Ascending aorta (tissue), 2 donors: ENCODE measurements around the gene ROPN1B. TPM values are rescaled to one million over a fixed set of nuclear protein-coding genes. Genes with fewer than 3 reads are reported as not detected.

ENCODE experiments used
- DNase-seq, 2 donors: peaks; one replicate each; pipeline ENCODE4 v3.0.0-alpha.2; 2019; ENCODE audit warnings: low spot score in 2 of 2
- H3K27ac ChIP-seq, 2 donors: fragments of 200-600 bp; sonication (generic); one replicate each; pipeline ENCODE4 v1.5.1; 2016 to 2017; ENCODE audit warnings: mild to moderate bottlenecking in 1 of 2
- H3K27me3 ChIP-seq: fragments of 200-600 bp; sonication (generic); one replicate; pipeline ENCODE4 v1.5.1; 2017
- H3K36me3 ChIP-seq, 2 donors: fragments of 200-600 bp; sonication (generic); one replicate each; pipeline ENCODE4 v1.5.1; 2016
- H3K4me1 ChIP-seq, 2 donors: fragments of 200-600 bp; sonication (generic); one replicate each; pipeline ENCODE4 v1.5.1; 2016 to 2017; ENCODE audit warnings: mild to moderate bottlenecking in 1 of 2
- H3K4me3 ChIP-seq, 2 donors: fragments of 200-600 bp; sonication (generic); one replicate each; pipeline ENCODE4 v1.5.1; 2016 to 2017; ENCODE audit warnings: mild to moderate bottlenecking in 1 of 2
- H3K9me3 ChIP-seq, 2 donors: fragments of 200-600 bp; sonication (generic); one replicate each; pipeline ENCODE4 v1.5.1; 2016
- intact Hi-C: fragments of 100-400 bp; cut with DNase I; formaldehyde crosslinking; loops from one replicate; pipeline ENCODE4 v1.15.1; 2023
- total RNA-seq: library from RNA; depleted of rRNA; stranded (reverse); fragments of >200 nt; gene quantifications from one replicate; pipeline ENCODE4 v1.1.0, GENCODE V29; 2016
- TF ChIP-seq, protein P1 (sequence below), 3 experiments: fragments of 200-600 bp in 2 of 3; fragments of 450-650 bp in 1 of 3; sonication (generic) in 2 of 3; IDR thresholded peaks; one replicate each; pipeline ENCODE4 v1.5.1; 2016 to 2019; ENCODE audit warnings: antibody characterized with exemption in 3 of 3, mild to moderate bottlenecking in 1 of 3, moderate library complexity in 1 of 3

ROPN1B gene
- total RNA-seq, 1 donor from 2014 or later, result not detected

DNA sequence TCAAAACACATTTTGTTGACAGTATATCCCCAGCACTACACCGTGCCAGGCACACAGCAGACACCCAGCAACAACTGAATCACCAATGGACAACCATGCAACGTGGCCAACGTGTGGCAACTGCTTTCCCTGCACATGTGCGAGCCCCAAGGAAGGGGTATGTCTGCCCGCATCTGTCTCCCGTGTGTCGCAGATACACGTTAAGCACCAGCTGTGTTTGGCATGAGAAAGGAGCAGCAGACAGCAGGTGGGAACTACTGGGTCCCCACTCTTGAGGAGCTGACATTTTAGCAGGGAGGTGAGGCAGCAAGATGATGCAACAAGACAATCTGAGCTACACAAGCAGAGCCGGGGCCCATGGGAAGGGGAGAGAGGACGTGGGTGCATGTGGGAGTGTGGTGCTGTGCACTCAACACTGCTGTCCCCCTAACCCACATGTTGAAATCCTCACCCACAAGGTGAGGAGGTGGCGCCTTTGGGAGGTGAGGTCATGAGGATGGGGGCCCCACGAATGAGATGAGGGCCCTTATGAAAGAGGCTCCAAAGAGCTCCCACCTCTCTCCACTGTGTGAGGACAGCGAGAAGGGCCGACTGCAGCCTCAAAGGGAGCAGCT is 56.2 kb downstream of the ROPN1B start:
- Histone ChIP-seq H3K9me3 (peaks cover 0 to 9% of the 10 kb centered on the region in 2 donors), H3K36me3 (peaks cover 28 to 74% of the 10 kb centered on the region in 2 donors), H3K27ac (no peak overlapping the region), H3K27me3 (no peaks in the 10 kb centered on the region), H3K4me1 (no peaks in the 10 kb centered on the region), H3K4me3 (no peak overlapping the region)
- DNase-seq, result no peak
- TF ChIP-seq, protein P1, sequence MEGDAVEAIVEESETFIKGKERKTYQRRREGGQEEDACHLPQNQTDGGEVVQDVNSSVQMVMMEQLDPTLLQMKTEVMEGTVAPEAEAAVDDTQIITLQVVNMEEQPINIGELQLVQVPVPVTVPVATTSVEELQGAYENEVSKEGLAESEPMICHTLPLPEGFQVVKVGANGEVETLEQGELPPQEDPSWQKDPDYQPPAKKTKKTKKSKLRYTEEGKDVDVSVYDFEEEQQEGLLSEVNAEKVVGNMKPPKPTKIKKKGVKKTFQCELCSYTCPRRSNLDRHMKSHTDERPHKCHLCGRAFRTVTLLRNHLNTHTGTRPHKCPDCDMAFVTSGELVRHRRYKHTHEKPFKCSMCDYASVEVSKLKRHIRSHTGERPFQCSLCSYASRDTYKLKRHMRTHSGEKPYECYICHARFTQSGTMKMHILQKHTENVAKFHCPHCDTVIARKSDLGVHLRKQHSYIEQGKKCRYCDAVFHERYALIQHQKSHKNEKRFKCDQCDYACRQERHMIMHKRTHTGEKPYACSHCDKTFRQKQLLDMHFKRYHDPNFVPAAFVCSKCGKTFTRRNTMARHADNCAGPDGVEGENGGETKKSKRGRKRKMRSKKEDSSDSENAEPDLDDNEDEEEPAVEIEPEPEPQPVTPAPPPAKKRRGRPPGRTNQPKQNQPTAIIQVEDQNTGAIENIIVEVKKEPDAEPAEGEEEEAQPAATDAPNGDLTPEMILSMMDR (IDR thresholded peaks at IDR 0.05), result no peak
- intact Hi-C loops, result no loop called here

DNA sequence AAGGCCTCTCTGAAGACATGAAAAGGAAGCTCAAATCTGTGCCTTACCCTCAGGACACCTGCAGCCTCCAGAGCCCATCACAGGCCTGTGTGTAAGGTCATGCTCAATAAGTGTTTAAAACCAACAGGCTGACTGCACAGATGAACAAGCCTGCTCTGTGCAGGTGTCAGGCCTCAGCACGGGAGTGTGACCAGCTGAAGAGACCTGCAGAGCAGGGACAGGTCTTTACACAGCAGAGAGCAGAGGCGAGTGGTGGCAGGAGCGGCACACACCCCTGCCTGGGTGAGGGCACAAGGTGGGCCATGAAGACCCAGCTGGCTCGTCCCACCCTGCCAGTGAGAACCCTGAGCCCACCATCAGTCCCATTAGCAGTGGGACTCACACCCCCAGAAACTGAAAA is 56.9 kb downstream of the ROPN1B start:
- Histone ChIP-seq H3K4me3 (no peak overlapping the region), H3K4me1 (no peaks in the 10 kb centered on the region), H3K9me3 (peaks cover 0 to 9% of the 10 kb centered on the region in 2 donors), H3K27ac (no peak overlapping the region), H3K36me3 (peaks cover 28 to 74% of the 10 kb centered on the region in 2 donors), H3K27me3 (no peaks in the 10 kb centered on the region)
- intact Hi-C loops, result no loop called here
- TF ChIP-seq, protein P1 (IDR thresholded peaks at IDR 0.05), result no peak
- no peak for DNase-seq

DNA sequence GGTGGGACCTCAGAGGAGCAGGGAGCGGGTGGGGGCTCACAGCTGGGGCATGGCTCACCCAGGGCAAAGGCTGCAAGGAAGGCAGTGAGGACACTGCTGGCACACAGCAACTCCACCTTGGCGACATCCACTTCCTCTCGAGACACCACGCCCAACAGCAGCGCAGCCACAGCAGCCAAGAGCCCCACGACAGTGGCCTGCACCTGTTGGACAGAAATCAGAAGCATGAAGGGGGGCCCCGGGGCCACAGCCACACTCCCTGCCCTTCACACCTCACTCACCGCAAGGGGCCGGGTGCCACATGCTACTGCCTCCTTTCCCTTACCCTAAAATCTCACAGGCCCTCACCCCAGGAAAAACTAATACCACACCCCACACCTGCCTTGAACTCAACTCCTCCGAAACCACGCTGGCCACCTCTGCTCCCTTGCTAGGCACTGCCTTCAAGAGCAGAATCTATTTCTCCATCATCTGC is 57.3 kb downstream of the ROPN1B start:
- Histone ChIP-seq H3K9me3 (peaks cover 0 to 9% of the 10 kb centered on the region in 2 donors), H3K4me1 (no peaks in the 10 kb centered on the region), H3K36me3 (peaks cover 28 to 71% of the 10 kb centered on the region in 2 donors), H3K4me3 (no peak overlapping the region), H3K27me3 (no peaks in the 10 kb centered on the region), H3K27ac (no peak overlapping the region)
- intact Hi-C loops, result no loop called here
- peak in 1 of 2 donors; percentile 59 for DNase-seq
- TF ChIP-seq, protein P1 (IDR thresholded peaks at IDR 0.05), result no peak

DNA sequence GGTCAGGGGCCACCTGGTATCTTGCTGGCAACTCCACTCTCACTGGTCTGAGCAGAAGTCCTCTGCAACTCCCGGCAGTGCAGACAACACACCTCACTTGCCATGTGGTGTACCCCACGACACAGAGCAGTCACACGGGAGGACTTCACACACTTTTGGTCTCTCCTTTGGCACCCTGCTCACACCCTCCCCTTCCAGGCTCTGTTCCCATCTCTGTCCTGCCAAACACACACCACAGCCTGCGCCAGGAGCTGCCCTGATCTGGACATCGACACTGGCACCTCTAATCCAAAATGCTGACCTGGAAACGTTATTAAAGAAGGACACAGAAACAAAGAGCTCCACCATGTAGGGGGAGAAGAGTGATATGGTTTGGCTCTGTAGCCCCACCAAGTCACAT is 57.8 kb downstream of the ROPN1B start:
- Histone ChIP-seq H3K27ac (no peak overlapping the region), H3K9me3 (peaks cover 0 to 9% of the 10 kb centered on the region in 2 donors), H3K4me1 (no peaks in the 10 kb centered on the region), H3K36me3 (peaks cover 30 to 70% of the 10 kb centered on the region in 2 donors), H3K27me3 (no peaks in the 10 kb centered on the region), H3K4me3 (no peak overlapping the region)
- TF ChIP-seq, protein P1 (IDR thresholded peaks at IDR 0.05), result no peak
- intact Hi-C loops, result no loop called here
- DNase-seq, result no peak

DNA sequence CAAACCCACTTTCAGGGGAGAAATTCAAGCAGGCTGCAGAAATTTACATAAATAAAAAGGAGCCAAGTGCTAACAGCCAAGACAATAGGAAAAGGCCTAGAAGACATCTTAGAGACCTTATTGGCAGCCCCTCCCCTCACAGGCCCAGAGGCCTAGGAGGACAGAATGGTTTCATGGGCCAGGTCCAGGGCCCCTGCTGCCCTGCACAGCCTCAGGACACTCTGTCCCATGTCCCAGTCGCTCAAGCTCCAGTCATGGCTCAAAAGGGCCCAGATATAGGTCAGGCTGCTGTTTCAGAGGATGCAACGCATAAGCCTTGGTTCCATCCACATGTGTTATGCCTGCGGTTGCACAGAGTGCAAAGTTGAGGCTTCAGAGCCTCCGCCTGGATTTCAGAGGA is 59.1 kb downstream of the ROPN1B start:
- no peaks in the 10 kb centered on the region for H3K27me3 ChIP-seq
- TF ChIP-seq, protein P1 (IDR thresholded peaks at IDR 0.05), result no peak
- peaks cover 39 to 70% of the 10 kb centered on the region in 2 donors for H3K36me3 ChIP-seq
- no peaks in the 10 kb centered on the region for H3K4me1 ChIP-seq
- H3K27ac ChIP-seq, result no peak overlapping the region
- H3K9me3 ChIP-seq, result peaks cover 0 to 9% of the 10 kb centered on the region in 2 donors
- peak in 1 of 2 donors; percentile 30 for DNase-seq
- H3K4me3 ChIP-seq, result no peak overlapping the region
- intact Hi-C loops, result no loop called here
